NK-92 treated with Interleukin-12 subunit alpha and Interleukin-12 subunit beta, amount 100 ng/mL, for 24 hours (cell line): ENCODE results near the gene ROBO1.

Source experiments
- DNase-seq: peaks from one replicate; lab custom pipeline; 2025; lab: John Stamatoyannopoulos, UW

The ROBO1 gene

GRCh38 chr3:79467721-79468120 is 300.1 kb downstream of the ROBO1 start:
- no peak for DNase-seq

GRCh38 chr3:79461129-79461792 is 306.5 kb downstream of the ROBO1 start:
- DNase-seq = no peak

- DNase-seq = no peak
Measured at GRCh38 chr3:79453600-79453999, 314.2 kb downstream of the ROBO1 start.

GRCh38 chr3:79436387-79436786 is 331.4 kb downstream of the ROBO1 start:
- no peak for DNase-seq

GRCh38 chr3:79427081-79427480 is 340.7 kb downstream of the ROBO1 start:
- DNase-seq = no peak

GRCh38 chr3:79424811-79425210 is 343.0 kb downstream of the ROBO1 start:
- no peak for DNase-seq

- no peak for DNase-seq
Measured at GRCh38 chr3:79423417-79423816, 344.4 kb downstream of the ROBO1 start.

GRCh38 chr3:79421273-79421672 is 346.5 kb downstream of the ROBO1 start:
- DNase-seq = no peak

- no peak for DNase-seq
Measured at GRCh38 chr3:79418855-79419621, 348.8 kb downstream of the ROBO1 start.

- DNase-seq = no peak
Measured at GRCh38 chr3:79415356-79415755, 352.4 kb downstream of the ROBO1 start.

GRCh38 chr3:79414806-79415205 is 353.0 kb downstream of the ROBO1 start:
- no peak for DNase-seq

- DNase-seq = no peak
Measured at GRCh38 chr3:79414035-79414434, 353.8 kb downstream of the ROBO1 start.

- no peak for DNase-seq
Measured at GRCh38 chr3:79412537-79412936, 355.3 kb downstream of the ROBO1 start.

- DNase-seq = no peak
Measured at GRCh38 chr3:79410617-79411016, 357.2 kb downstream of the ROBO1 start.

- DNase-seq = no peak
Measured at GRCh38 chr3:79410136-79410535, 357.7 kb downstream of the ROBO1 start.

- DNase-seq = no peak
Measured at GRCh38 chr3:79406175-79406574, 361.6 kb downstream of the ROBO1 start.

- no peak for DNase-seq
Measured at GRCh38 chr3:79405183-79405582, 362.6 kb downstream of the ROBO1 start.

GRCh38 chr3:79396595-79396994 is 371.2 kb downstream of the ROBO1 start:
- no peak for DNase-seq

- no peak for DNase-seq
Measured at GRCh38 chr3:79392479-79392878, 375.3 kb downstream of the ROBO1 start.

GRCh38 chr3:79390352-79390751 is 377.4 kb downstream of the ROBO1 start:
- no peak for DNase-seq

- no peak for DNase-seq
Measured at GRCh38 chr3:79385211-79385610, 382.6 kb downstream of the ROBO1 start.

GRCh38 chr3:79383402-79384012 is 384.3 kb downstream of the ROBO1 start:
- DNase-seq = no peak

GRCh38 chr3:79380581-79380980 is 387.2 kb downstream of the ROBO1 start:
- no peak for DNase-seq
